ENCODE results near the gene ZNF674. TPM values are rescaled to one million over a fixed set of nuclear protein-coding genes. Genes with fewer than 3 reads are reported as not detected.
A peak's percentile ranks its signal among the peaks of the same experiment; 100 is the strongest.

ZNF674 gene
- polyA plus RNA-seq, 4 donors: 0.89 to 3.7 (median 1.3) TPM

DNA sequence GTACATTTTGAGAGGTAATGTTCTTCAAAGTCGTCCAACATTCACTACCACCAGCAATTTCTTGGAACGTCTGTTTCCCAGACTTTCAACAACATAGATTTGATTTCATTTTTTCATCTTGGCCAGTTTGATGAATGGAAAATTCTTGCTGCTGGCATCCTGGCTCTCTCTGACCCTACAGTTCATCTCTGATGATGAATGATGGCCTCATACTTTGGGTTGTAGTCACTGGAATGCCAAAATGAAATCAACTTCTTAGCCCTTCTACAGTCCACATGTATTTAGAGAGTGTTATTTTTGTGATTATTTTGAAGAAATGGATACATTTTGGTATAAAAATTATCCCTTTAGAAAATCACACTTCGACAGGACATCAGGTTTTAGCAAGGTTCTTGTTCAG is 37.1 kb upstream of the ZNF674 start:
- DNase-seq: no peak
- WGBS, 3 donors: 59 to 79% (median 75%) methylated on average over 3 of the region's 3 CpGs
- H3K9me3 ChIP-seq (ENCODE audit: control insufficient read depth in 2 of 2, insufficient read depth in 1 of 2, low read depth in 1 of 2, low read length in 1 of 2): no peaks in the 10 kb centered on the region
- no peak overlapping the region for H3K4me3 ChIP-seq (ENCODE audit: low read depth in 1 of 3, low read length in 3 of 3)
- no peaks in the 10 kb centered on the region for H3K36me3 ChIP-seq (ENCODE audit: control insufficient read depth in 3 of 3, insufficient read depth in 2 of 3, low read depth in 1 of 3, low read length in 3 of 3)
- no peak overlapping the region for H3K27ac ChIP-seq (ENCODE audit: low read depth in 1 of 3, low read length in 2 of 3)
- FAIRE-seq: no peak
- H3K27me3 ChIP-seq (ENCODE audit: control insufficient read depth in 3 of 3, insufficient read depth in 3 of 3, low read length in 3 of 3): peaks cover 0 to 3% (median 0%) of the 10 kb centered on the region in 3 donors
- H3K4me1 ChIP-seq (ENCODE audit: control insufficient read depth in 3 of 3, insufficient read depth in 2 of 3, low read depth in 1 of 3, low read length in 2 of 3): no peaks in the 10 kb centered on the region

GRCh38 chrX:46580613-46581012 is 35.4 kb upstream of the ZNF674 start:
- Histone ChIP-seq H3K9me3 (ENCODE audit: control insufficient read depth in 2 of 2, insufficient read depth in 1 of 2, low read depth in 1 of 2, low read length in 1 of 2) (no peaks in the 10 kb centered on the region), H3K4me3 (ENCODE audit: low read depth in 1 of 3, low read length in 3 of 3) (no peak overlapping the region), H3K4me1 (ENCODE audit: control insufficient read depth in 3 of 3, insufficient read depth in 2 of 3, low read depth in 1 of 3, low read length in 2 of 3) (no peaks in the 10 kb centered on the region), H3K36me3 (ENCODE audit: control insufficient read depth in 3 of 3, insufficient read depth in 2 of 3, low read depth in 1 of 3, low read length in 3 of 3) (no peaks in the 10 kb centered on the region), H3K27ac (ENCODE audit: low read depth in 1 of 3, low read length in 2 of 3) (no peak overlapping the region), H3K27me3 (ENCODE audit: control insufficient read depth in 3 of 3, insufficient read depth in 3 of 3, low read length in 3 of 3) (peaks cover 0 to 7% (median 0%) of the 10 kb centered on the region in 3 donors)
- no peak for FAIRE-seq
- DNase-seq: no peak
- 91 to 94% (median 92%) methylated on average over 5 to 6 of the region's 6 CpGs for WGBS, 3 donors

- Histone ChIP-seq H3K4me1 (ENCODE audit: control insufficient read depth in 3 of 3, insufficient read depth in 2 of 3, low read depth in 1 of 3, low read length in 2 of 3) (no peaks in the 10 kb centered on the region), H3K4me3 (ENCODE audit: low read depth in 1 of 3, low read length in 3 of 3) (no peak overlapping the region), H3K9me3 (ENCODE audit: control insufficient read depth in 2 of 2, insufficient read depth in 1 of 2, low read depth in 1 of 2, low read length in 1 of 2) (no peaks in the 10 kb centered on the region), H3K27me3 (ENCODE audit: control insufficient read depth in 3 of 3, insufficient read depth in 3 of 3, low read length in 3 of 3) (peaks cover 0 to 16% (median 0%) of the 10 kb centered on the region in 3 donors), H3K36me3 (ENCODE audit: control insufficient read depth in 3 of 3, insufficient read depth in 2 of 3, low read depth in 1 of 3, low read length in 3 of 3) (no peaks in the 10 kb centered on the region), H3K27ac (ENCODE audit: low read depth in 1 of 3, low read length in 2 of 3) (no peak overlapping the region)
- DNase-seq (no peak), FAIRE-seq (no peak)
- 86 to 95% (median 88%) methylated on average over 1 of the region's 1 CpG for WGBS, 3 donors
These were observed 34.0 kb upstream of the ZNF674 start for GRCh38 chrX:46579250-46579649.

- Histone ChIP-seq H3K9me3 (ENCODE audit: control insufficient read depth in 2 of 2, insufficient read depth in 1 of 2, low read depth in 1 of 2, low read length in 1 of 2) (no peaks in the 10 kb centered on the region), H3K36me3 (ENCODE audit: control insufficient read depth in 3 of 3, insufficient read depth in 2 of 3, low read depth in 1 of 3, low read length in 3 of 3) (no peaks in the 10 kb centered on the region), H3K4me3 (ENCODE audit: low read depth in 1 of 3, low read length in 3 of 3) (no peak overlapping the region), H3K4me1 (ENCODE audit: control insufficient read depth in 3 of 3, insufficient read depth in 2 of 3, low read depth in 1 of 3, low read length in 2 of 3) (no peaks in the 10 kb centered on the region), H3K27me3 (ENCODE audit: control insufficient read depth in 3 of 3, insufficient read depth in 3 of 3, low read length in 3 of 3) (peaks cover 0 to 23% (median 0%) of the 10 kb centered on the region in 3 donors), H3K27ac (ENCODE audit: low read depth in 1 of 3, low read length in 2 of 3) (no peak overlapping the region)
- 74 to 83% (median 79%) methylated on average over 7 of the region's 7 CpGs for WGBS, 3 donors
- DNase-seq (no peak), FAIRE-seq (no peak)
These were observed 32.2 kb upstream of the ZNF674 start for GRCh38 chrX:46577221-46578005.

DNA sequence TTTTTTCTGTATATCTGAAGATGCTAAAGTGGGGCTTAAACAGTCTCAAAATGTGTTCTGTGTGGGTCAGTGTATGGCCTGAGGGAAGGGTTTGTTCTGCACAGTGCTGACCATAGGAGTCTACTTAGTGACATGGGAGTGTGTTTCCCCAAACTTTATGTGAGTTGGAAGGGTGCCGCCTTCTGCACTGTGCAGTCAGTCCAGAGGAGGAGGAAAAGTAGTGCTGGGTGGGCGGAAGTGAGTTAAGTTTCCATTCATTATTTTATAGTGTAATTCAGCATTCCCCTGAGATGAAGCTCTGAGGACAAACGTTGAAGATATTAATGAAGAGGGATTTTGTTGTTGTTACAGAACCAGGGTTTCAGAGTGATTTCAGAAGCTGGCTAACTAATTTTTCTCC is 31.2 kb upstream of the ZNF674 start:
- Histone ChIP-seq H3K4me3 (ENCODE audit: low read depth in 1 of 3, low read length in 3 of 3) (no peak overlapping the region), H3K36me3 (ENCODE audit: control insufficient read depth in 3 of 3, insufficient read depth in 2 of 3, low read depth in 1 of 3, low read length in 3 of 3) (no peaks in the 10 kb centered on the region), H3K27me3 (ENCODE audit: control insufficient read depth in 3 of 3, insufficient read depth in 3 of 3, low read length in 3 of 3) (peaks cover 0 to 23% (median 0%) of the 10 kb centered on the region in 3 donors), H3K4me1 (ENCODE audit: control insufficient read depth in 3 of 3, insufficient read depth in 2 of 3, low read depth in 1 of 3, low read length in 2 of 3) (no peaks in the 10 kb centered on the region), H3K9me3 (ENCODE audit: control insufficient read depth in 2 of 2, insufficient read depth in 1 of 2, low read depth in 1 of 2, low read length in 1 of 2) (no peaks in the 10 kb centered on the region), H3K27ac (ENCODE audit: low read depth in 1 of 3, low read length in 2 of 3) (no peak overlapping the region)
- WGBS, 3 donors: 41 to 58% (median 57%) methylated on average over 3 of the region's 3 CpGs
- DNase-seq (no peak), FAIRE-seq (no peak)

GRCh38 chrX:46575991-46576392 is 30.8 kb upstream of the ZNF674 start:
- DNase-seq (no peak), FAIRE-seq (no peak)
- Histone ChIP-seq H3K27ac (ENCODE audit: low read depth in 1 of 3, low read length in 2 of 3) (no peak overlapping the region), H3K27me3 (ENCODE audit: control insufficient read depth in 3 of 3, insufficient read depth in 3 of 3, low read length in 3 of 3) (peaks cover 0 to 23% (median 0%) of the 10 kb centered on the region in 3 donors), H3K36me3 (ENCODE audit: control insufficient read depth in 3 of 3, insufficient read depth in 2 of 3, low read depth in 1 of 3, low read length in 3 of 3) (no peaks in the 10 kb centered on the region), H3K4me1 (ENCODE audit: control insufficient read depth in 3 of 3, insufficient read depth in 2 of 3, low read depth in 1 of 3, low read length in 2 of 3) (no peaks in the 10 kb centered on the region), H3K4me3 (ENCODE audit: low read depth in 1 of 3, low read length in 3 of 3) (no peak overlapping the region), H3K9me3 (ENCODE audit: control insufficient read depth in 2 of 2, insufficient read depth in 1 of 2, low read depth in 1 of 2, low read length in 1 of 2) (no peaks in the 10 kb centered on the region)
- WGBS, 3 donors: 12 to 55% (median 25%) methylated on average over 6 of the region's 6 CpGs

DNA sequence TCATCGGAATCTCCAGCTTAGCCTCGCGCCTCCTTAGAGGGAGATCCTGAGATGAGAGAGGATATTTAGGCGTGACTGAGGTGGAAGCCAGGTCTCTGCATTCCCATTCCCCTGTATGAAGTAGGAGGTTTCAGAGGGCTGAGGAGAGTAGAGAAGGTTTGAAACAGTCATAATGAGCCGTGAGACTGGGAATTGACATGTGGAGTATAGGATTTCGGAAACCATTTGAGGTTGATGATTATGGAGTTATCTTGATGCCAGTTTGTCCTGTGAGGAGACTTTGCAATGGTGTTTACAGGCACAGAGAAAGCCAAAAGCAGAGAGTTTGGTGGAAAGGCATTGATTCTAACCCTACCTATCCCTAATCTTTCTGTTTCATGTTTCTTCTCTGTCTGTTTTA is 30.4 kb upstream of the ZNF674 start:
- Histone ChIP-seq H3K4me1 (ENCODE audit: control insufficient read depth in 3 of 3, insufficient read depth in 2 of 3, low read depth in 1 of 3, low read length in 2 of 3) (no peaks in the 10 kb centered on the region), H3K36me3 (ENCODE audit: control insufficient read depth in 3 of 3, insufficient read depth in 2 of 3, low read depth in 1 of 3, low read length in 3 of 3) (no peaks in the 10 kb centered on the region), H3K9me3 (ENCODE audit: control insufficient read depth in 2 of 2, insufficient read depth in 1 of 2, low read depth in 1 of 2, low read length in 1 of 2) (no peaks in the 10 kb centered on the region), H3K27me3 (ENCODE audit: control insufficient read depth in 3 of 3, insufficient read depth in 3 of 3, low read length in 3 of 3) (peaks cover 0 to 23% (median 0%) of the 10 kb centered on the region in 3 donors), H3K4me3 (ENCODE audit: low read depth in 1 of 3, low read length in 3 of 3) (no peak overlapping the region), H3K27ac (ENCODE audit: low read depth in 1 of 3, low read length in 2 of 3) (peak overlapping the region in 1 of 3 donors; percentile 45)
- DNase-seq (no peak), FAIRE-seq (no peak)
- WGBS, 3 donors: 24 to 73% (median 46%) methylated on average over 6 of the region's 6 CpGs

GRCh38 chrX:46574774-46575381 is 29.7 kb upstream of the ZNF674 start:
- peak in 1 of 2 donors; percentile 58 for DNase-seq
- Histone ChIP-seq H3K4me1 (ENCODE audit: control insufficient read depth in 3 of 3, insufficient read depth in 2 of 3, low read depth in 1 of 3, low read length in 2 of 3) (no peaks in the 10 kb centered on the region), H3K4me3 (ENCODE audit: low read depth in 1 of 3, low read length in 3 of 3) (peak overlapping the region in 2 of 3 donors; percentile 35 to 36), H3K36me3 (ENCODE audit: control insufficient read depth in 3 of 3, insufficient read depth in 2 of 3, low read depth in 1 of 3, low read length in 3 of 3) (no peaks in the 10 kb centered on the region), H3K9me3 (ENCODE audit: control insufficient read depth in 2 of 2, insufficient read depth in 1 of 2, low read depth in 1 of 2, low read length in 1 of 2) (no peaks in the 10 kb centered on the region), H3K27me3 (ENCODE audit: control insufficient read depth in 3 of 3, insufficient read depth in 3 of 3, low read length in 3 of 3) (peaks cover 0 to 23% (median 0%) of the 10 kb centered on the region in 3 donors), H3K27ac (ENCODE audit: low read depth in 1 of 3, low read length in 2 of 3) (peak overlapping the region in 1 of 3 donors; percentile 68)
- FAIRE-seq: no peak
- 1 to 46% (median 39%) methylated on average over 23 to 90 of the region's 90 CpGs for WGBS, 3 donors

Data from small intestine (tissue), 7 donors.